SK-N-SH treated with all-trans-retinoic acid at 6 μM for 48 hours (cell line): ENCODE results near the gene ANXA8L1.
"Not testable (repeated sequence)": the region's sequence is repeated elsewhere in the genome, so short reads cannot be mapped to it uniquely, and the experiment has no call there.

Experiments
- ARNTL ChIP-seq: fragments of 450-650 bp; formaldehyde crosslinking; IDR thresholded peaks from 2 replicates; pipeline ENCODE4 v1.5.0; 2020; ENCODE audit warnings: low read depth, mild to moderate bottlenecking, moderate library complexity, borderline replicate concordance
- BACH2 ChIP-seq: fragments of 250-450 bp; sonication (Bioruptor Pico); IDR thresholded peaks from 2 replicates; pipeline ENCODE4 v1.9.0; 2021; ENCODE audit warnings: mild to moderate bottlenecking, borderline replicate concordance
- CREB5 ChIP-seq: fragments of 250-450 bp; sonication (Bioruptor Pico); IDR thresholded peaks from 2 replicates; pipeline ENCODE4 v1.5.1; 2020; ENCODE audit warnings: low read depth, mild to moderate bottlenecking, moderate library complexity
- CSRNP3 ChIP-seq: fragments of 250-450 bp; sonication (Bioruptor Pico); IDR thresholded peaks from 2 replicates; pipeline ENCODE4 v1.5.1; 2021; ENCODE audit warnings: mild to moderate bottlenecking, moderate library complexity
- ESRRG ChIP-seq: fragments of 250-450 bp; sonication (Bioruptor Pico); IDR thresholded peaks from 2 replicates; pipeline ENCODE4 v1.6.1; 2021; ENCODE audit warnings: mild to moderate bottlenecking
- PATZ1 ChIP-seq: fragments of 250-450 bp; sonication (Bioruptor Pico); IDR thresholded peaks from 2 replicates; pipeline ENCODE4 v1.8.0; 2020; ENCODE audit warnings: mild to moderate bottlenecking, moderate library complexity, borderline replicate concordance
- PPARA ChIP-seq: fragments of 250-450 bp; sonication (Bioruptor Pico); IDR thresholded peaks from 2 replicates; pipeline ENCODE4 v1.5.0; 2020; ENCODE audit warnings: mild to moderate bottlenecking, borderline replicate concordance
- RARB ChIP-seq: fragments of 250-450 bp; sonication (Bioruptor Pico); IDR thresholded peaks from 2 replicates; pipeline ENCODE4 v1.8.0; 2021; ENCODE audit warnings: mild to moderate bottlenecking, moderate library complexity
- SNAI2 ChIP-seq: fragments of 250-450 bp; sonication (Bioruptor Pico); IDR thresholded peaks from 2 replicates; pipeline ENCODE4 v1.5.0; 2020; ENCODE audit warnings: mild to moderate bottlenecking, moderate library complexity
- TSHZ2 ChIP-seq: fragments of 250-450 bp; sonication (Bioruptor Pico); IDR thresholded peaks from 2 replicates; pipeline ENCODE4 v1.5.0; 2020; ENCODE audit warnings: mild to moderate bottlenecking, moderate library complexity
- ZC3H10 ChIP-seq: fragments of 250-450 bp; sonication (Bioruptor Pico); IDR thresholded peaks from 2 replicates; pipeline ENCODE4 v1.5.1; 2021; ENCODE audit warnings: mild to moderate bottlenecking, moderate library complexity

GRCh38 chr10:46375406-46375805 is at the start of gene ANXA8L1:
- not testable (repeated sequence) for TF ChIP-seq ARNTL (CRISPR knock-in tag); BACH2; ZC3H10 (CRISPR knock-in tag); CSRNP3 (CRISPR knock-in tag); RARB (CRISPR knock-in tag); PPARA (CRISPR knock-in tag); SNAI2; PATZ1; ESRRG; CREB5 (CRISPR knock-in tag); TSHZ2 (CRISPR knock-in tag)
